ENCODE results near the gene ENDOU.
A peak's percentile ranks its signal among the peaks of the same experiment; 100 is the strongest.

DNA sequence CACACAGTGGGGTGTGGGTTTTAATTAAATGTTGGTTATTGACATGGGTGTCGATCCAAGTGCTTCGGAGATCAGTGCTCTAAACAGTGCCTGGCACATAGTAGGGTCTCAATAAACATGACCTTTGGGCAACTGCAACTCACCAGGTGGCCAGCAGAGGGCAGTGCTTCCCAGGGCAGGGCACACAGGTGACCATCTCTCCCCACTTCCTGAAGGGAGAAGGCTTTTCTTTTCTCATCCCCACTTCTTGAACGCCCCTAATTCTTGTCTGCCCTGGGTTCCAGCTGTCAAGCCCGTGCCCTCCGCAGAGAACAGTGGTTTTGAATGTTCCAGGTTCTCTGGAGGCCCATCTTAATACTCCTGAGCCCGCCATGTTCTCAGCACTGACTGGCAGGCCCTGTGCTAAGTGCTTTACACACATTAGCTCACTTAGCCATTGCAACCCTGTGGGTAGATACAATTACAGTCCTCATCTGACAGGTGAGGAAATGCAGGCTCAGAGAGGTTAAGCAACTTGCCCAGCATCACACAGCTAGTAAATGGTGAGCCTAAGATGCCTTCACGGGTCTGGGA lies 17.0 kb upstream of the ENDOU start:
- no peak for TF ChIP-seq EZH2 (IDR thresholded peaks at IDR 0.05; ENCODE audit: insufficient read depth, low read length)
- TF ChIP-seq, protein P1, sequence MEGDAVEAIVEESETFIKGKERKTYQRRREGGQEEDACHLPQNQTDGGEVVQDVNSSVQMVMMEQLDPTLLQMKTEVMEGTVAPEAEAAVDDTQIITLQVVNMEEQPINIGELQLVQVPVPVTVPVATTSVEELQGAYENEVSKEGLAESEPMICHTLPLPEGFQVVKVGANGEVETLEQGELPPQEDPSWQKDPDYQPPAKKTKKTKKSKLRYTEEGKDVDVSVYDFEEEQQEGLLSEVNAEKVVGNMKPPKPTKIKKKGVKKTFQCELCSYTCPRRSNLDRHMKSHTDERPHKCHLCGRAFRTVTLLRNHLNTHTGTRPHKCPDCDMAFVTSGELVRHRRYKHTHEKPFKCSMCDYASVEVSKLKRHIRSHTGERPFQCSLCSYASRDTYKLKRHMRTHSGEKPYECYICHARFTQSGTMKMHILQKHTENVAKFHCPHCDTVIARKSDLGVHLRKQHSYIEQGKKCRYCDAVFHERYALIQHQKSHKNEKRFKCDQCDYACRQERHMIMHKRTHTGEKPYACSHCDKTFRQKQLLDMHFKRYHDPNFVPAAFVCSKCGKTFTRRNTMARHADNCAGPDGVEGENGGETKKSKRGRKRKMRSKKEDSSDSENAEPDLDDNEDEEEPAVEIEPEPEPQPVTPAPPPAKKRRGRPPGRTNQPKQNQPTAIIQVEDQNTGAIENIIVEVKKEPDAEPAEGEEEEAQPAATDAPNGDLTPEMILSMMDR (IDR thresholded peaks at IDR 0.05; ENCODE audit: insufficient read depth, low read depth, low read length), result peak; percentile 95

All from astrocyte (in vitro differentiated cells and primary cell).